ENCODE measurements around the gene GPR142. TPM values are rescaled to one million over a fixed set of nuclear protein-coding genes. Genes with fewer than 3 reads are reported as not detected.
A peak's percentile ranks its signal among the peaks of the same experiment; 100 is the strongest.

The GPR142 gene
- total and polyA plus RNA-seq, 2 donors from 2014 or later = not detected

DNA sequence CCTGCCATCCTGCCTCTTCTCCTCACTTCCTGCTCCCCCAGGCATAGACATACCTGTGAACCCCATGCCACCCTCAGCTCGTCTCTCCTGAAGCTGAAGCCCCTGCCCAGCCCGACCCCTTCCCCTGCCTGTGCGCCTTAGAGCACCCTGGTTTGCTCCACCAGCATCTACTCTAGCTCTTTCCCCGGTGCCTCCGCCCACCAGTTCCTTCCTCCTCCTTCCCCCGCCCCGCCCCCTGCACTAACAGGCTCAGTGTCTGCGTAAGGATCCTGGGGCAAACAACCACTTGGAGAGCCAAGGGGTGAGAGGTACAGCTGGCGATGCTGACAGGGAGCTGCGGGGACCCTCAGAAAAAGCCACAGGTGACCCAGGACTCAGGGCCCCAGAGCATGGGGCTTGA lies 1.9 kb downstream of the GPR142 start:
- Histone ChIP-seq H3K27me3 (ENCODE audit: control insufficient read depth, insufficient read depth, low read length) (no peaks in the 10 kb centered on the region), H3K27ac (ENCODE audit: low read depth in 2 of 2, low read length in 2 of 2) (no peak overlapping the region), H3K9ac (ENCODE audit: low read length in 3 of 3) (no peak overlapping the region), H3K36me3 (ENCODE audit: control insufficient read depth in 2 of 3, insufficient read depth in 3 of 3, low read length in 3 of 3) (no peaks in the 10 kb centered on the region), H3K4me1 (ENCODE audit: control insufficient read depth in 2 of 3, insufficient read depth in 2 of 3, low read depth in 1 of 3, low read length in 3 of 3) (no peaks in the 10 kb centered on the region), H3K9me3 (ENCODE audit: control insufficient read depth in 2 of 3, insufficient read depth in 1 of 3, low read length in 3 of 3) (no peaks in the 10 kb centered on the region), H3K4me3 (ENCODE audit: low read length in 3 of 3) (no peak overlapping the region)
- TF ChIP-seq, protein P1, sequence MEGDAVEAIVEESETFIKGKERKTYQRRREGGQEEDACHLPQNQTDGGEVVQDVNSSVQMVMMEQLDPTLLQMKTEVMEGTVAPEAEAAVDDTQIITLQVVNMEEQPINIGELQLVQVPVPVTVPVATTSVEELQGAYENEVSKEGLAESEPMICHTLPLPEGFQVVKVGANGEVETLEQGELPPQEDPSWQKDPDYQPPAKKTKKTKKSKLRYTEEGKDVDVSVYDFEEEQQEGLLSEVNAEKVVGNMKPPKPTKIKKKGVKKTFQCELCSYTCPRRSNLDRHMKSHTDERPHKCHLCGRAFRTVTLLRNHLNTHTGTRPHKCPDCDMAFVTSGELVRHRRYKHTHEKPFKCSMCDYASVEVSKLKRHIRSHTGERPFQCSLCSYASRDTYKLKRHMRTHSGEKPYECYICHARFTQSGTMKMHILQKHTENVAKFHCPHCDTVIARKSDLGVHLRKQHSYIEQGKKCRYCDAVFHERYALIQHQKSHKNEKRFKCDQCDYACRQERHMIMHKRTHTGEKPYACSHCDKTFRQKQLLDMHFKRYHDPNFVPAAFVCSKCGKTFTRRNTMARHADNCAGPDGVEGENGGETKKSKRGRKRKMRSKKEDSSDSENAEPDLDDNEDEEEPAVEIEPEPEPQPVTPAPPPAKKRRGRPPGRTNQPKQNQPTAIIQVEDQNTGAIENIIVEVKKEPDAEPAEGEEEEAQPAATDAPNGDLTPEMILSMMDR (IDR thresholded peaks at IDR 0.05; ENCODE audit: borderline replicate concordance, extremely low read depth, insufficient read depth) = no peak
- no peak for FAIRE-seq
- DNase-seq = peak in 1 of 5 donors; percentile 83
- intact Hi-C loops (cut with DNase I) = loop anchor here (10.0 kb wide), 1 partner anchor 64 kb away; no protein-coding TSS in a partner anchor

DNA sequence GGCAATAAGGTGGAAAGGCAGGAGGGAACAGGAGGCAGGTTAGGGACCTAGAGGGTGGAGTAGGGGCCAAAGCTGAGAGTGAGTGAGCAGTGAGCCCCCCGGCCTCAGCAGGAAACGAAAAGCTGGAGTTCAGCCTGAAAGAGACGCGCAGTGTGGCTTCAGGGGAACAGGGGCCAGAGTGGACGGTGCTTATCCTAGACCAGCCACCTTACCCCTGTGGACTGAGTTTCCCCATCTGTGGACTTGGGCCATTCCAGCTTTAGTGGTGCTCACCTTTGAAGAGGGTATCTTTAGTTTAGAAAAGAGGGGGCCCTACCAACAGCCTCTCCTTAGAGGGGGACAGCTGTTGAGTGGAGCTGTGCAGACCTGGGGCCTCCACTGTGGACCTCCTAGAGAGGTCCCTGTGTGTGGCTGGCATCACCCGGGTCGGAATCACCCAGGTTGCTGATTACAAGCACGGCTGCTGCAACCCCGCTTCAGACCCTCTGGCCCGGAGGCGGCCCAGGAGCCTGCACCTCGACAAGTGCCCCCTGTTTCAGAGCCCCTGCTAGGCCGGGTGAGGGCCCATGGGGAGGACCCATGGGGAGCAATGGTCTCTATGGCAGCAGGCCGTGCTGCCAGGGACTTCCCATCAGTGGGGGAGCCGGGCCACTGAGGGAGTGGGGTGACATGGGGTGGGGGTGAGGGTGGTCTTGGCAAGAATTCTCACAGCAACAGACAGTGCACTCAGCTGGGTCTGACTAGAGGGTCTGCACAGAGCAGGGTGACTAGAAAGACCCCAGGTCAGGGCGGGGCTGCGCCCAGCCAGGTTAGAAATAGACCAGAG lies 2.6 kb downstream of the GPR142 start:
- FAIRE-seq (no peak), DNase-seq (no peak)
- no peaks in the 10 kb centered on the region for H3K36me3 ChIP-seq (ENCODE audit: control insufficient read depth in 2 of 3, insufficient read depth in 3 of 3, low read length in 3 of 3)
- H3K4me1 ChIP-seq (ENCODE audit: control insufficient read depth in 2 of 3, insufficient read depth in 2 of 3, low read depth in 1 of 3, low read length in 3 of 3) = no peaks in the 10 kb centered on the region
- TF ChIP-seq, protein P1 (IDR thresholded peaks at IDR 0.05; ENCODE audit: borderline replicate concordance, extremely low read depth, insufficient read depth) = no peak
- no peaks in the 10 kb centered on the region for H3K9me3 ChIP-seq (ENCODE audit: control insufficient read depth in 2 of 3, insufficient read depth in 1 of 3, low read length in 3 of 3)
- no peak overlapping the region for H3K27ac ChIP-seq (ENCODE audit: low read depth in 2 of 2, low read length in 2 of 2)
- intact Hi-C loops (cut with DNase I) = loop anchor here (10.0 kb wide), 1 partner anchor 65 kb away; no protein-coding TSS in a partner anchor
- no peak overlapping the region for H3K4me3 ChIP-seq (ENCODE audit: low read length in 3 of 3)
- H3K27me3 ChIP-seq (ENCODE audit: control insufficient read depth, insufficient read depth, low read length) = no peaks in the 10 kb centered on the region
- H3K9ac ChIP-seq (ENCODE audit: low read length in 3 of 3) = no peak overlapping the region

DNA sequence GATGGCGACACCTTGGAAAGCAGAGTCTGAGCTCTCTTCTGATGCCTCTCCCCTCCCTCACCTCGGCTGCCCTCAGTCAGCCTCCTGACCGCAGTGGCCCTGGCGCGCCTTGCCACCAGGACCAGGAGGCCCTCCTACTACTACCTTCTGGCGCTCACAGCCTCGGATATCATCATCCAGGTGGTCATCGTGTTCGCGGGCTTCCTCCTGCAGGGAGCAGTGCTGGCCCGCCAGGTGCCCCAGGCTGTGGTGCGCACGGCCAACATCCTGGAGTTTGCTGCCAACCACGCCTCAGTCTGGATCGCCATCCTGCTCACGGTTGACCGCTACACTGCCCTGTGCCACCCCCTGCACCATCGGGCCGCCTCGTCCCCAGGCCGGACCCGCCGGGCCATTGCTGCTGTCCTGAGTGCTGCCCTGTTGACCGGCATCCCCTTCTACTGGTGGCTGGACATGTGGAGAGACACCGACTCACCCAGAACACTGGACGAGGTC lies 4.4 kb downstream of the GPR142 start:
- Histone ChIP-seq H3K4me3 (ENCODE audit: low read length in 3 of 3) (no peak overlapping the region), H3K9me3 (ENCODE audit: control insufficient read depth in 2 of 3, insufficient read depth in 1 of 3, low read length in 3 of 3) (no peaks in the 10 kb centered on the region), H3K9ac (ENCODE audit: low read length in 3 of 3) (no peak overlapping the region), H3K27ac (ENCODE audit: low read depth in 2 of 2, low read length in 2 of 2) (no peak overlapping the region), H3K36me3 (ENCODE audit: control insufficient read depth in 2 of 3, insufficient read depth in 3 of 3, low read length in 3 of 3) (no peaks in the 10 kb centered on the region), H3K27me3 (ENCODE audit: control insufficient read depth, insufficient read depth, low read length) (no peaks in the 10 kb centered on the region), H3K4me1 (ENCODE audit: control insufficient read depth in 2 of 3, insufficient read depth in 2 of 3, low read depth in 1 of 3, low read length in 3 of 3) (no peaks in the 10 kb centered on the region)
- FAIRE-seq (no peak), DNase-seq (no peak)
- TF ChIP-seq, protein P1 (IDR thresholded peaks at IDR 0.05; ENCODE audit: borderline replicate concordance, extremely low read depth, insufficient read depth) = no peak
- intact Hi-C loops (cut with DNase I) = no loop called here

All from kidney (tissue), 14 donors.